ENCODE measurements around the gene HECTD4.

The HECTD4 gene

DNA sequence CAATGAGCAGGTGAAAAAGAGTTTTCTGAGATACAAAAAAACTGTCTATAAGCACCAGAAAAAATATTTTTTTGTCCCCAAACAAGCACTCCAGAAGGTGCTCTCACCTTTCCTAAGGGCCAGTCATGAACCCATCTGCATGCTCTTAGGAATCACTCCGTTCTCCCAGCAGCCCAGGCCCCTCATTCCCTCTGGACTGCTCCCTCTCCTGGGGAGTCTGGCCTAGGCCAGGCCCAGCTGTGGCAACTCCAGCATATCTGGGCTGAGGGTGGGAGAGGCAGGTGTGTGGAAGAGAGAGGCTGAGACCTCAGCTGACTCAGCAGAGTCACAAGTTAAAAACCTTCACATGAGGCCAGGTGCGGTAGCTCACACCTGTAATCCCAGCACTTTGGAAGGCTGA lies 202.3 kb downstream of the HECTD4 start:
- H3K27ac ChIP-seq (ENCODE audit: low read depth, low read length), result no peak overlapping the region
- no peaks in the 10 kb centered on the region for H3F3A ChIP-seq (ENCODE audit: control insufficient read depth, insufficient read depth)
- H3K9me2 ChIP-seq (replicated peaks; ENCODE audit: control insufficient read depth, low read length), result no peaks in the 10 kb centered on the region
- H4K20me1 ChIP-seq (ENCODE audit: control insufficient read depth, insufficient read depth, low read depth, low read length), result no peaks in the 10 kb centered on the region
- no peak for TF ChIP-seq EZH2phosphoT487 (IDR thresholded peaks at IDR 0.05; ENCODE audit: borderline replicate concordance, low read length)
- TF ChIP-seq, protein P1, sequence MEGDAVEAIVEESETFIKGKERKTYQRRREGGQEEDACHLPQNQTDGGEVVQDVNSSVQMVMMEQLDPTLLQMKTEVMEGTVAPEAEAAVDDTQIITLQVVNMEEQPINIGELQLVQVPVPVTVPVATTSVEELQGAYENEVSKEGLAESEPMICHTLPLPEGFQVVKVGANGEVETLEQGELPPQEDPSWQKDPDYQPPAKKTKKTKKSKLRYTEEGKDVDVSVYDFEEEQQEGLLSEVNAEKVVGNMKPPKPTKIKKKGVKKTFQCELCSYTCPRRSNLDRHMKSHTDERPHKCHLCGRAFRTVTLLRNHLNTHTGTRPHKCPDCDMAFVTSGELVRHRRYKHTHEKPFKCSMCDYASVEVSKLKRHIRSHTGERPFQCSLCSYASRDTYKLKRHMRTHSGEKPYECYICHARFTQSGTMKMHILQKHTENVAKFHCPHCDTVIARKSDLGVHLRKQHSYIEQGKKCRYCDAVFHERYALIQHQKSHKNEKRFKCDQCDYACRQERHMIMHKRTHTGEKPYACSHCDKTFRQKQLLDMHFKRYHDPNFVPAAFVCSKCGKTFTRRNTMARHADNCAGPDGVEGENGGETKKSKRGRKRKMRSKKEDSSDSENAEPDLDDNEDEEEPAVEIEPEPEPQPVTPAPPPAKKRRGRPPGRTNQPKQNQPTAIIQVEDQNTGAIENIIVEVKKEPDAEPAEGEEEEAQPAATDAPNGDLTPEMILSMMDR (IDR thresholded peaks at IDR 0.05; ENCODE audit: low read depth, low read length, poor library complexity, severe bottlenecking), result no peak
- H3K4me2 ChIP-seq (ENCODE audit: low read length), result no peak overlapping the region
- H3K4me1 ChIP-seq (ENCODE audit: control insufficient read depth, low read length), result no peaks in the 10 kb centered on the region
- no peaks in the 10 kb centered on the region for H3K27me3 ChIP-seq (ENCODE audit: control insufficient read depth, low read length)
- no peaks in the 10 kb centered on the region for H3K79me2 ChIP-seq (ENCODE audit: control insufficient read depth, low read length)
- no peaks in the 10 kb centered on the region for H3K9me3 ChIP-seq (ENCODE audit: control insufficient read depth, insufficient read depth, low read length)
- H3K36me3 ChIP-seq (ENCODE audit: control insufficient read depth, low read length), result peaks cover 37% of the 10 kb centered on the region
- no peak overlapping the region for H3K4me3 ChIP-seq (ENCODE audit: low read length)

GRCh38 chr12:112179341-112179740 lies 202.9 kb downstream of the HECTD4 start:
- Histone ChIP-seq H3K9me2 (replicated peaks; ENCODE audit: control insufficient read depth, low read length) (no peaks in the 10 kb centered on the region), H3K4me2 (ENCODE audit: low read length) (no peak overlapping the region), H4K20me1 (ENCODE audit: control insufficient read depth, insufficient read depth, low read depth, low read length) (no peaks in the 10 kb centered on the region), H3K79me2 (ENCODE audit: control insufficient read depth, low read length) (no peaks in the 10 kb centered on the region), H3K36me3 (ENCODE audit: control insufficient read depth, low read length) (peaks cover 34% of the 10 kb centered on the region), H3K27ac (ENCODE audit: low read depth, low read length) (no peak overlapping the region), H3K4me1 (ENCODE audit: control insufficient read depth, low read length) (no peaks in the 10 kb centered on the region), H3K4me3 (ENCODE audit: low read length) (no peak overlapping the region), H3K9me3 (ENCODE audit: control insufficient read depth, insufficient read depth, low read length) (no peaks in the 10 kb centered on the region), H3K27me3 (ENCODE audit: control insufficient read depth, low read length) (no peaks in the 10 kb centered on the region), H3F3A (ENCODE audit: control insufficient read depth, insufficient read depth) (no peaks in the 10 kb centered on the region)
- no peak for TF ChIP-seq EZH2phosphoT487 (IDR thresholded peaks at IDR 0.05; ENCODE audit: borderline replicate concordance, low read length)
- TF ChIP-seq, protein P1 (IDR thresholded peaks at IDR 0.05; ENCODE audit: low read depth, low read length, poor library complexity, severe bottlenecking), result no peak

GRCh38 chr12:112178796-112179195 lies 203.4 kb downstream of the HECTD4 start:
- H3K4me1 ChIP-seq (ENCODE audit: control insufficient read depth, low read length), result no peaks in the 10 kb centered on the region
- H3F3A ChIP-seq (ENCODE audit: control insufficient read depth, insufficient read depth), result no peaks in the 10 kb centered on the region
- peaks cover 30% of the 10 kb centered on the region for H3K36me3 ChIP-seq (ENCODE audit: control insufficient read depth, low read length)
- no peaks in the 10 kb centered on the region for H3K9me3 ChIP-seq (ENCODE audit: control insufficient read depth, insufficient read depth, low read length)
- H3K4me2 ChIP-seq (ENCODE audit: low read length), result no peak overlapping the region
- no peak for TF ChIP-seq EZH2phosphoT487 (IDR thresholded peaks at IDR 0.05; ENCODE audit: borderline replicate concordance, low read length)
- TF ChIP-seq, protein P1 (IDR thresholded peaks at IDR 0.05; ENCODE audit: low read depth, low read length, poor library complexity, severe bottlenecking), result no peak
- H3K27ac ChIP-seq (ENCODE audit: low read depth, low read length), result no peak overlapping the region
- H3K79me2 ChIP-seq (ENCODE audit: control insufficient read depth, low read length), result no peaks in the 10 kb centered on the region
- no peak overlapping the region for H3K4me3 ChIP-seq (ENCODE audit: low read length)
- no peaks in the 10 kb centered on the region for H3K9me2 ChIP-seq (replicated peaks; ENCODE audit: control insufficient read depth, low read length)
- no peaks in the 10 kb centered on the region for H3K27me3 ChIP-seq (ENCODE audit: control insufficient read depth, low read length)
- no peaks in the 10 kb centered on the region for H4K20me1 ChIP-seq (ENCODE audit: control insufficient read depth, insufficient read depth, low read depth, low read length)
